Myocyte (in vitro differentiated cells): ENCODE data around the gene IZUMO1. TPM values are rescaled to one million over a fixed set of nuclear protein-coding genes. Genes with fewer than 3 reads are reported as not detected.
"Not testable (repeated sequence)": the region's sequence is repeated elsewhere in the genome, so short reads cannot be mapped to it uniquely, and the experiment has no call there.

Source experiments
- DNase-seq: peaks from one replicate; pipeline ENCODE4 v3.0.0-alpha.2; 2012; ENCODE audit warnings: low read depth
- total RNA-seq: library from RNA; depleted of rRNA; stranded (reverse); fragments of >200 nt; gene quantifications from 2 replicates; pipeline ENCODE4 v1.2.3, GENCODE V29; 2014

IZUMO1 gene
- total RNA-seq, 1 donor from 2014 or later: 0.08 TPM

DNA sequence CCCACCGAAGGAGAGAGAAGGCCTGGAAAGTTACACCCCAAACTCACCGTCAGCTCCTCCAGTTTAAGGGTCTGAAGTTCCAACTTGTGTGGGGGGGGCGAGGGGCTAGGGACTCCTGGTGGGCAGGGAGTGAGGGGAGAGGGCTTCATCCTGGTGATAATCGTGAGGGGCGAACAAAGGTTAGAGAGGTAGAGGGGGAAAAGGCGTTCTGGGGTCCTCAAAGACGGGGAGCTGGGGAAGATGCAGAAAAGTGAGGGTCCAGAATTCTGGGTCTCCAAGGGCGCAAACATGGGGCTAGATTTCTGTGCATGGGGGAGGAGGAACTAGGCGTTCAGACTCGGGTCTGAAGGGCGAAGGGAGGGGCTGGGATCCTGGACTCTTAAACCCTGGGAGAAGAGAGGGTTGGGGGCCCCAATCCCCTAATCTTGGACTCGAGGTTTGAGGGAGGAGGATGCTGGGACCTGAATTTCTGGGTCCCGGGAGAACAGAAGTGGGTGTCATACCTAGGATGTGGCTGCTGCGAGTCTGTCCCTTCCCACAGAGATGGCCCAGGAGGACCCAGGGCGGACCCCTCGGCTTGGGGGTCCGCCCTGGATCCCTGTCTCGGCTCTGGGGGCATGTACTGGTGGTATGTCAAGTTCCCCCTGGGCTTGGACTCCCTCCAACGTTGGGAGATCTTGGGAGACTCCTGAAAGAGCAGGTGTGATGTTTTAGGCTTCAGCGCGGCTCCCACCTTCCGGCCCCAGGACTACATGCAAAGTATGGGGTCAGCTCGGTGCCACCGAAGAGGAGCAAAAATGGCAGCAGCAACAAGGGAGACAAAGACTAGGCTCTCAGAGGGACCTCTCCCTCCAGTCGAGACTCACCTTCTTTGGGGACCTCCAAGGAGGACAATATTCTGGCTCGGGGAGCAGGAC is 31.7 kb downstream of the IZUMO1 start:
- DNase-seq: peak; percentile 22

GRCh38 chr19:48713864-48714755 is 32.6 kb downstream of the IZUMO1 start:
- peak; percentile 100 for DNase-seq

DNA sequence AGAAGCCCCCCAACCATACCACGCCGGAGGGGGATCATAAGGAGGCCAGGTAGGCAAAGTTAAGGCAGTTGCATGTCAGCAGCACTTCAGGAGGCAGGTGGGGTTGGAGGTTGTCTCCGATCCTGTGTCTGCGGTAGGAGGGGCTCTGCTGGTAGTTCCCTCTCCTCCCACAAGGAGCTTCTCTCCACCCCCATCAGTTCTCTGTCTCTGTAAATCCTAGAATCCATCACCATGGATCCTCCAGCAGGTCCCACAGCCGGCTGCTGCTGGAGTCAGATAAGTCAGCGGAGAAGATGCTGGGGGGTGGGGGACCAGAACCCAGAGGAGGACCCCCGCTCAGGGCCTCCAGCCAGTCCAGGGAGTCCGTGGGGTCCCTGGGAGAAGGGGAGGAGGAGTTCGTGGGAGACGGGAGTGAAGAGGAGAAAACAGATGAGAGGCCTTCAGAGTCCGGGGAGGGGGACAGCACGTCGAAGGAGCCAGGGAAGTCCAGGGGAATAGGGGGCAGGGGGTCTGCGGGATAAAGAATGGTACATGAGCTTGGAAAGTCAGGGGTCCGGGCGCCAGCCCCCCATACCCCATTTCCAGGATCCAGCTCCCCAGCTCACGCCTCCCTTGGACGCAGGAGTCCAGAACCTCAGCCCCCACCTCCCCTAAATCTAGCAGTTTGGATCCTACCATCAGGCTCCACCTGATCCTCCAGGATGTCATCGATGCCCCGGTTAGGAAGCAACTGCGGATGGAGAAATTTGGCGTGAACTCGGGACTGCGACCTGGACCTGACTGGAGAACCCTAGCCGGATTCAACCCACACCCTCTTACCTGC is 33.5 kb downstream of the IZUMO1 start:
- no peak for DNase-seq

DNA sequence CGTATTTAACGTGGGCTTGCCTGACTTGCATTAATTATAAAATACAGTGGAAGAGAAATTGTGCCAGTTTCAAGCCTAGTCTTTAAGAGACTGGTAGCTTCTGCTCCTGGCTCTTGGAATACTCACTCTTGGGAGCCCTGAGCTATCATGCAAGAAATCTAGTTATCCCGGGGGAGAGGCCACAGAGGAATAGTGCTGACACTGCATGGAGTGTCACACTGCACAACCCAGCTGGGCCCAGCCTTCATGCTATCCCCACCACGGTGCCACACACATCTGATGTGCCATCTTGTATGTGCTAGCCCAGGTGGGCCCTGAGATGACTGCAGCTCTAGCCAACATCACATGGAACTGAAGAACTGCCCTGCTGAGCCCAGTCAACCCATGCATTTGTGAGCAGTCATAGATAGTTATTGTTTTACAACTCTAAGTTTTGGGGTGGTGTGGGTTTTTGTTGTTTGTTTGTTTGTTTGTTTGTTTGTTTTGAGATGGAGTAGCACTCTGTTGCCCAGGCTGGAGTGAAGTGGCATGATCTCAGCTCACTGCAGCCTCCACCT is 35.5 kb downstream of the IZUMO1 start:
- DNase-seq: no peak

GRCh38 chr19:48708471-48708870 is 38.2 kb downstream of the IZUMO1 start:
- DNase-seq: no peak

DNA sequence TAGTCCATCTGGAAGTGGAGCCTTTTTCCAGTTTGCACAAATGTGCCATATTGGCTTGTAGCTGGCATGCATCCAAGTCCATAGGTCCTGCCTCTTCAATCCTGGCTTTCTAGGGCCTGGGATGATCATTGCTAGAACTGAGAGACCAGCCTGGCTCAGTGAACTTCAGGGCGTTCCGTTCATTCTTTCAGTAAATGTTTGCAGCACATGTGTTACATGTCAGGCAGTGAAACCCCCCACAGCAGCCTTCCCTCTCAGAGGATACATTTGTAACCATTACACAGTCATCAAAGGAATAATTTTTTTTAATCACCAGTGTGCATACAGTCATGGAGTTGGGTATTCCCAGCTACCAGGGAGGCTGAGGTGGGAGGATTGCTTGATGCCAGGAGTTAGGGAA is 41.3 kb downstream of the IZUMO1 start:
- DNase-seq: no peak

GRCh38 chr19:48703316-48703715 is 43.4 kb downstream of the IZUMO1 start:
- DNase-seq: no peak

- no peak for DNase-seq
Observed at GRCh38 chr19:48702701-48703100, 44.0 kb downstream of the IZUMO1 start.

DNA sequence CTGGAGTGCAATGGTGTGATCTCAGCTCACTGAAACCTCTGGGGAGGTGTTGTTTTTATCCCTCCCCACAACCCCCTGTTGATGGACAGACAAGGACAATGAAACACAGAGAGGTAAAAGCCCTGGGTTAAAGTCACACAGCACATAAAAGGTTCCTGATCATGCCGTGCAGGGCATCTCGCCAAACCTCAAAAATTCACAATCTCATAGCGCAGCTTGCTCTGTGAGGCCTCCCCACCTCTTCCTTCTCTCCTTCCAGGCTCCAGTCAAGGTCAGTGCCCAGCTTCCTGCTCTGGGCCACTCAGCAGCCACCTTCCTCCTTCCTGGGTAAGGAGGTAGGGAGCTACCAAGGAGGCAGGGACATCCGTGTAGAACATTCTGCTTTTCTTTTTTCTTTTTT is 48.7 kb downstream of the IZUMO1 start:
- DNase-seq: peak; percentile 78

DNA sequence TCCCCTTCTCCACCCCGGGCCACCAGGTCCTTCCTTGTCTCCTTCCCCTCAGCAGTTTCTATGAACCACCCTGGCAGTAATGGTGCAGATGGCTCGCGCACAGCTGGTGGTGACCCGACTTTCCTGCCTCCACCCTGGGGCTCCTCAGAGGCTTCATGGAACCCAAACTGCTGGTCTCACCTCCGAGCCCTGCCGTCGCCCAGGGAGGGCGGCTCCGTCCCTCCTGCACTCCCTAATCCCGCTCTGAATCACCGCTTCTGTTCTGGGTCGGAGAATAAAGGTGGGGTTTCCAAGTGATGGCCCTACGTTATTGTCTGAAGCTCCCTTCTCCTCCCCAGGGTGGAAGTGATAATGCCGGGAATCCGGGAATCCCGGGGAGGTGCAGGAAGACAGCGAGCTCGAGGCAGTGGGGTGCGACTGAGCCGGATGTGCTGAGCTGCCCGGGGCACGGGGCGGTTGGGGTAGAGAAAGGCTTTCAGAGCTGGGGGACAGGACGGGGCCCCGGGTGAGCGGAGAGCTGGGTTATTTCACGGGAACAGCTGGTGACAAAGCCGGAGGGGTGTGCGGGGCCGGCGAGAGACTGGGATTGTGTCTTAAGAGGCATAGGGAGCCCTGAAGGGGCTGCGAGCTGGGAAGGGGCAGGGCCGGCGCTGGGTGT is 50.2 kb downstream of the IZUMO1 start:
- no peak for DNase-seq

- DNase-seq: no peak
Observed at GRCh38 chr19:48695743-48696352, 50.9 kb downstream of the IZUMO1 start, which contains the start of gene FUT2. TSS of gene FUT2 (plus strand) at chr19:48695971. CDS start at chr19:48702957, 6,986 bp downstream.

GRCh38 chr19:48693629-48694028 is 53.1 kb downstream of the IZUMO1 start:
- not testable (repeated sequence) for DNase-seq

Other genes with a start within 250 kb of the IZUMO1 start
- gene LMTK3, start 235.1 kb downstream of the IZUMO1 start, total RNA-seq: 0.05 and 0.26 TPM in 2 replicates
- not detected in 2 replicates for gene SULT2B1, start 194.7 kb downstream of the IZUMO1 start, total RNA-seq
- not detected in 2 replicates for gene SPACA4, start 140.2 kb downstream of the IZUMO1 start, total RNA-seq
- gene FAM83E, start 131.8 kb downstream of the IZUMO1 start, total RNA-seq: 5.1 and 7.9 TPM in 2 replicates
- gene RPL18, start 127.7 kb downstream of the IZUMO1 start, total RNA-seq: 1,744 and 2,296 TPM in 2 replicates
- 11.0 and 16.5 TPM in 2 replicates for gene SPHK2, start 127.4 kb downstream of the IZUMO1 start, total RNA-seq
- 6.9 and 17.0 TPM in 2 replicates for gene DBP, start 109.5 kb downstream of the IZUMO1 start, total RNA-seq
- gene CA11, start 100.7 kb downstream of the IZUMO1 start, total RNA-seq: 1.5 and 2.0 TPM in 2 replicates
- gene NTN5, start 73.9 kb downstream of the IZUMO1 start, total RNA-seq: 0.08 and 0.42 TPM in 2 replicates
- gene FUT2, start 50.9 kb downstream of the IZUMO1 start, total RNA-seq: not detected in 2 replicates
- 8.7 and 16.2 TPM in 2 replicates for gene MAMSTR, start 27.2 kb downstream of the IZUMO1 start, total RNA-seq
- 0.05 TPM in 2 replicates for gene RASIP1, start 6.3 kb downstream of the IZUMO1 start, total RNA-seq
- gene FUT1, start 5.7 kb upstream of the IZUMO1 start, total RNA-seq: 0.03 and 0.05 TPM in 2 replicates
- gene FGF21, start 8.6 kb upstream of the IZUMO1 start, total RNA-seq: not detected in 2 replicates
- gene BCAT2, start 64.1 kb upstream of the IZUMO1 start, total RNA-seq: 29.7 and 34.1 TPM in 2 replicates
- 0.59 TPM in 1 of 2 replicates, not detected in the other for gene HSD17B14, start 89.6 kb upstream of the IZUMO1 start, total RNA-seq
- 25.5 and 29.5 TPM in 2 replicates for gene PLEKHA4, start 121.7 kb upstream of the IZUMO1 start, total RNA-seq
- gene PPP1R15A, start 125.5 kb upstream of the IZUMO1 start, total RNA-seq: 62.2 and 81.7 TPM in 2 replicates
- gene TULP2, start 151.8 kb upstream of the IZUMO1 start, total RNA-seq: not detected in 2 replicates
- 178 and 199 TPM in 2 replicates for gene NUCB1, start 153.4 kb upstream of the IZUMO1 start, total RNA-seq
- gene DHDH, start 186.8 kb upstream of the IZUMO1 start, total RNA-seq: 0.32 TPM in 1 of 2 replicates, not detected in the other
- 59.7 and 78.0 TPM in 2 replicates for gene BAX, start 208.0 kb upstream of the IZUMO1 start, total RNA-seq
- gene FTL, start 218.4 kb upstream of the IZUMO1 start, total RNA-seq: 1,692 and 1,792 TPM in 2 replicates
- gene GYS1, start 246.4 kb upstream of the IZUMO1 start, total RNA-seq: 358 and 408 TPM in 2 replicates
- 94.7 and 106 TPM in 2 replicates for gene RUVBL2, start 247.0 kb upstream of the IZUMO1 start, total RNA-seq